Lower leg skin (tissue), 4 donors: ENCODE data around the gene CITED4. TPM values are rescaled to one million over a fixed set of nuclear protein-coding genes. Genes with fewer than 3 reads are reported as not detected.

Experiments
- DNase-seq, 2 donors: peaks; one replicate each; pipeline ENCODE4 v3.0.0-alpha.2; 2019; ENCODE audit warnings: low spot score in 2 of 2
- H3K4me3 ChIP-seq: fragments of 200-600 bp; sonication (generic); 2 replicates; pipeline ENCODE4 v1.5.1; 2017; ENCODE audit warnings: mild to moderate bottlenecking, low read depth; ENCODE audit not compliant: poor library complexity, severe bottlenecking
- CTCF ChIP-seq, 3 donors: fragments of 450-650 bp; IDR thresholded peaks; one replicate each; pipeline ENCODE4 v1.5.1; 2016; ENCODE audit warnings: antibody characterized with exemption in 3 of 3, mild to moderate bottlenecking in 3 of 3, moderate library complexity in 2 of 3
- POLR2A ChIP-seq, 2 donors: fragments of 450-650 bp; IDR thresholded peaks; one replicate each; pipeline ENCODE4 v1.6.1; 2016 to 2017; ENCODE audit warnings: antibody characterized with exemption in 2 of 2, mild to moderate bottlenecking in 1 of 2, moderate library complexity in 1 of 2
- WGBS, 2 donors: methylation state at CpG; one replicate each; pipeline ENCODE4 v1.1.5; 2018; 5-methylcytosine and 5-hydroxymethylcytosine counted together
- intact Hi-C: fragments of 100-400 bp; cut with DNase I; formaldehyde crosslinking; loops from one replicate; pipeline ENCODE4 v1.15.0; 2023; ENCODE audit warnings: low total_unique reads
- total RNA-seq, 4 donors: library from RNA; depleted of rRNA; stranded (reverse); fragments of >200 nt; gene quantifications; one replicate each; pipeline ENCODE4 v1.1.0, GENCODE V29; 2016

The CITED4 gene
- total RNA-seq, 4 donors from 2014 or later: 135 to 172 (median 150) TPM

GRCh38 chr1:40906781-40907400 lies 44.7 kb upstream of the CITED4 start:
- DNase-seq: no peak
- no peak overlapping the region for H3K4me3 ChIP-seq
- no peak for TF ChIP-seq POLR2A (IDR thresholded peaks at IDR 0.05)
- no peak for TF ChIP-seq CTCF (IDR thresholded peaks at IDR 0.05)
- 81% methylated on average over 3 of the region's 3 CpGs for WGBS, 2 donors
- intact Hi-C loops: no loop called here

- no peak for TF ChIP-seq POLR2A (IDR thresholded peaks at IDR 0.05)
- TF ChIP-seq CTCF (IDR thresholded peaks at IDR 0.05): no peak
- DNase-seq: no peak
- intact Hi-C loops: no loop called here
- no peak overlapping the region for H3K4me3 ChIP-seq
- WGBS, 2 donors: 66 to 78% methylated on average over 4 of the region's 4 CpGs
Observed at GRCh38 chr1:40905061-40905460, 42.9 kb upstream of the CITED4 start.

DNA sequence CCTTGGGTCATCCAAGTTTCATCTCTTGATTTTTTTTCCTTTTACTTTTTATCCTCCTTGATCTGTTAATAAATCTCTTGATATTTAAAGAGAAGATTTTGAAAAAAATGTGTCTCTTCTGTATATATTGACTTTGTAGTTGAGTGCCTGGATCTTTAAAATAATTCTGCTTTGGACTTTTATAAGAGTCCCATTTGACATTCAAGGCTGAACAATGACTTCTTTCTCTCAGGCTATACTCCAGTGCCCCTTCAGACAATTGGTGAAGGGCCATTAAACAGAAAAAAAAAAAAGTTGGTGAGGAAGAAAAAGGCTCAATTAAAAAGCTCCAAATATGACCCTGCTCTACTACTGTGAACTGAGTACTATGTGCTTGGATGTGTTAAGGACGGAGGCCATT lies 40.9 kb upstream of the CITED4 start:
- no peak for DNase-seq
- WGBS, 2 donors: 89 to 91% methylated on average over 1 of the region's 1 CpG
- TF ChIP-seq POLR2A (IDR thresholded peaks at IDR 0.05): no peak
- intact Hi-C loops: no loop called here
- H3K4me3 ChIP-seq: no peak overlapping the region

DNA sequence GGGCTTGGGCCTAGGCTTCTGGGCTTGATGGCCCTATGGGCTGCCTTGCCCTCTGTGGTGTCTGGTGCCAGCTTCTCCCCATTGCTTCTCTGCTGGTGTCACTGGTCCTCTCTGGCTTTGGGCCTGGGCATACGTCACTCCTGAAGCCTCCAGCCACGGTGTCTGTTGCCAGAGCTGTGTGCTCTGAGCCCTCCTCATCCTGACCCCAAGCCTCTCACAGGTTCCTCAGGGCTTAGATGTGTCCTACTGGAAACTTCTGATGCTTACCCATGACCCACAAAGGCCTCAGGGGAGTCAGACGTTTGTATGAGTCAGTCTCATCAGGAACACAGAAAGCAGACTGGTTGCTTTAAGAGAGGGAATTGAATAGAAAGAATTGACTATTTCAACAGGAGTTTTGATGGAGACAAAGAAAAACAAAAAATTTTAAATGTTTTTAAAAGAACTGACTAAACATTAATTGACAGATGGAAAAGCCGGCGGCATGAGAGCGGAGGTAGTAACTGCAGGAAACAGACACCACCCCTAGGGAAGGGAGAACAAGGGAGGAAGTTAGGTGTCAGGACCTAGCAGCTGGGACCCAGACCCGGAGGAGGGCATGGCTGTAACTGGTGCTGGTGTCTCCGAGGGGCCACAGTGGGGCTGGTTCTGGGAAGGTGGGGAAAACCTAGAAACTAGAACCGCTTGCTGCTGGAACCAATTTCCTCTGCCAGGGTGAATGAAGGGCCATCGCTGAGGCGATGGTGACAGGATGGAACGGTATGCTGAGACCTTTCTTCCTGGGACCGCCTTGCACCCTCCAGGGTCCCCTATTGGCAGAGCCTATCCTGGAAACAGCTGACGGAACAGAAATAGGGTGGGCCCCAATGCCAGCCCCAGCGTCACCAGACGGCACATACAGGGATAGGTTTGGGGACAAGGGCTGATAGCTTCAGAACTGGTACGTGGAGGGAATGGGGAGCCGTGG lies 40.0 kb upstream of the CITED4 start:
- no peak for TF ChIP-seq CTCF (IDR thresholded peaks at IDR 0.05)
- TF ChIP-seq POLR2A (IDR thresholded peaks at IDR 0.05): no peak
- H3K4me3 ChIP-seq: no peak overlapping the region
- intact Hi-C loops: no loop called here
- no peak for DNase-seq
- WGBS, 2 donors: 49 to 53% methylated on average over 17 to 18 of the region's 18 CpGs

GRCh38 chr1:40899230-40899870 lies 37.2 kb upstream of the CITED4 start:
- no peak overlapping the region for H3K4me3 ChIP-seq

More at GRCh38 chr1:40899230-40899870, 37.2 kb upstream of the CITED4 start:
- TF ChIP-seq CTCF (IDR thresholded peaks at IDR 0.05): no peak
- no peak for TF ChIP-seq POLR2A (IDR thresholded peaks at IDR 0.05)
- DNase-seq: peak in 1 of 2 donors; percentile 74
- 41 to 50% methylated on average over 2 of the region's 2 CpGs for WGBS, 2 donors
- intact Hi-C loops: no loop called here
